ENCODE data around the gene CDYL2. TPM values are rescaled to one million over a fixed set of nuclear protein-coding genes. Genes with fewer than 3 reads are reported as not detected.

The CDYL2 gene
- total RNA-seq, 4 donors from 2014 or later = 0.83 to 6.5 (median 3.6) TPM

DNA sequence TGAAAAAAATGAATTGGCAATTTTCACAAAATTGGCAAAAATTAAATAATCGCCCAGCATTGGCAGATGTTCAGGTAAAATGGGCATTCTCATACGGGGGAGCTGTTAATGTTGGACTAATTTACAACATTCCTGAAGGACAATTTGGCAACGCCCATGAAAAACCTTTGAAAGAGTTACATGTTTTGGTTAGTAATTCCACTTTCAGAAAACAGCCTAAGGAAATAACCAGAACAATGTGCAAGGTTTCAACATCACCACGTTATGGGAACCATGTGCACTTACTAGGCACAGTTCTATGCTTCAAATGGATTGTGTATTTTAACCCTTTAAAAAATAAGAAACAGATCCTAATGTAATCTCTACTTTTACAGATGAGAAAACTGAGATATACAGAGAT, 62.7 kb downstream of the CDYL2 start:
- no peak for TF ChIP-seq POLR2A (IDR thresholded peaks at IDR 0.05; ENCODE audit: low read depth)
- TF ChIP-seq POLR2AphosphoS5 (IDR thresholded peaks at IDR 0.05) = no peak
- no peak for TF ChIP-seq EP300 (IDR thresholded peaks at IDR 0.05)
- TF ChIP-seq, protein P1, sequence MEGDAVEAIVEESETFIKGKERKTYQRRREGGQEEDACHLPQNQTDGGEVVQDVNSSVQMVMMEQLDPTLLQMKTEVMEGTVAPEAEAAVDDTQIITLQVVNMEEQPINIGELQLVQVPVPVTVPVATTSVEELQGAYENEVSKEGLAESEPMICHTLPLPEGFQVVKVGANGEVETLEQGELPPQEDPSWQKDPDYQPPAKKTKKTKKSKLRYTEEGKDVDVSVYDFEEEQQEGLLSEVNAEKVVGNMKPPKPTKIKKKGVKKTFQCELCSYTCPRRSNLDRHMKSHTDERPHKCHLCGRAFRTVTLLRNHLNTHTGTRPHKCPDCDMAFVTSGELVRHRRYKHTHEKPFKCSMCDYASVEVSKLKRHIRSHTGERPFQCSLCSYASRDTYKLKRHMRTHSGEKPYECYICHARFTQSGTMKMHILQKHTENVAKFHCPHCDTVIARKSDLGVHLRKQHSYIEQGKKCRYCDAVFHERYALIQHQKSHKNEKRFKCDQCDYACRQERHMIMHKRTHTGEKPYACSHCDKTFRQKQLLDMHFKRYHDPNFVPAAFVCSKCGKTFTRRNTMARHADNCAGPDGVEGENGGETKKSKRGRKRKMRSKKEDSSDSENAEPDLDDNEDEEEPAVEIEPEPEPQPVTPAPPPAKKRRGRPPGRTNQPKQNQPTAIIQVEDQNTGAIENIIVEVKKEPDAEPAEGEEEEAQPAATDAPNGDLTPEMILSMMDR (IDR thresholded peaks at IDR 0.05) = no peak
- Histone ChIP-seq H3K4me1 (no peaks in the 10 kb centered on the region), H3K36me3 (no peaks in the 10 kb centered on the region), H3K9me3 (peaks cover 0 to 11% (median 6%) of the 10 kb centered on the region in 4 donors), H3K4me3 (no peak overlapping the region), H3K27ac (replicated peaks in 1 of 4) (no peak overlapping the region), H3K27me3 (no peaks in the 10 kb centered on the region)
- no peak for DNase-seq (ENCODE audit: extremely low spot score)
- 72% methylated on average over 4 of the region's 4 CpGs for WGBS
- intact Hi-C loops (cut with DNase I) = no loop called here

DNA sequence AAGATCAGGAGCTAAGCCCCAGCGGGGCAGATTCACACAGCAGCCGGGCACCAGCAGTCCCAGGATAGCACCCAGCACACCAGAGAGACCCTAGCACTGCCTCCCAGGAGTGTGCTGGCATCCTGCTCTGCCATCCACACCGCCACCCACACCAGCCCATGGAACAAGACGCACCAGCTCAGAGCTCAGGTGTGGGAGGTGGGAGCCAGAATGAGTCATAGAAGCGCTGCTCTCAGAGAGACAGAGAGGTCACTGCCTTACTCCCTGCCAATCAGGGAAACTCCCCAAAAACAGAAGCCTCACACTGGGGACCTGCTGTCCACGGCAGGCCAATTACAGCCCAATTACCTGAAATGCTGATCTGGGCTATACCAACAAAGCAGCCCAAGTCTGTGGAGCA, 64.9 kb downstream of the CDYL2 start:
- intact Hi-C loops (cut with DNase I) = no loop called here
- H3K4me1 ChIP-seq = no peaks in the 10 kb centered on the region
- no peaks in the 10 kb centered on the region for H3K36me3 ChIP-seq
- DNase-seq (ENCODE audit: extremely low spot score) = no peak
- TF ChIP-seq, protein P1 (IDR thresholded peaks at IDR 0.05) = no peak
- no peak for TF ChIP-seq POLR2AphosphoS5 (IDR thresholded peaks at IDR 0.05)
- TF ChIP-seq POLR2A (IDR thresholded peaks at IDR 0.05; ENCODE audit: low read depth) = no peak
- no peak for TF ChIP-seq EP300 (IDR thresholded peaks at IDR 0.05)
- no peak overlapping the region for H3K27ac ChIP-seq (replicated peaks in 1 of 4)
- peaks cover 0 to 11% (median 6%) of the 10 kb centered on the region in 4 donors for H3K9me3 ChIP-seq
- WGBS = 89% methylated on average over 6 of the region's 6 CpGs
- no peak overlapping the region for H3K4me3 ChIP-seq
- no peaks in the 10 kb centered on the region for H3K27me3 ChIP-seq

DNA sequence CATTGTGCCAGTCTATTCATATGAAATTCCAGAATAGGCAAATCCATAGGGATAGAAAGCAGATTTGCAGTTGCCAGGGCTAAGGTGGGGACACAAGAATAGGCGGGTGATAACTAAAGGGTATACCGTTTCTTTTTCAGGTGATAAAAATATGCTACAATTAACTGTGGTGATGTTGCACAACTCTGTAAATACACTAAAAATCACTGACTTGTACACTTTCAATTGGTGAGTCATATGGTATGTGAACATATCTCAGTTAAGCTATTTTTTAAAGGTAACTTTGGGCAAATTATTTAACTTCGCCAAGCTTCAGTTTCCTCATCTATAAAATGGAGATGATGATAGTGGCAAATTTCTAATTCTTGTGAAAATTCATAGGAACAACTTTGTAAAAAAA, 65.9 kb downstream of the CDYL2 start:
- Histone ChIP-seq H3K9me3 (peaks cover 0 to 11% (median 6%) of the 10 kb centered on the region in 4 donors), H3K4me1 (no peaks in the 10 kb centered on the region), H3K4me3 (no peak overlapping the region), H3K36me3 (no peaks in the 10 kb centered on the region), H3K27me3 (no peaks in the 10 kb centered on the region), H3K27ac (replicated peaks in 1 of 4) (no peak overlapping the region)
- DNase-seq (ENCODE audit: extremely low spot score) = no peak
- TF ChIP-seq, protein P1 (IDR thresholded peaks at IDR 0.05) = no peak
- TF ChIP-seq EP300 (IDR thresholded peaks at IDR 0.05) (no peak), POLR2A (IDR thresholded peaks at IDR 0.05; ENCODE audit: low read depth) (no peak), POLR2AphosphoS5 (IDR thresholded peaks at IDR 0.05) (no peak)
- intact Hi-C loops (cut with DNase I) = no loop called here
- WGBS = 90% methylated on average over 3 of the region's 3 CpGs

DNA sequence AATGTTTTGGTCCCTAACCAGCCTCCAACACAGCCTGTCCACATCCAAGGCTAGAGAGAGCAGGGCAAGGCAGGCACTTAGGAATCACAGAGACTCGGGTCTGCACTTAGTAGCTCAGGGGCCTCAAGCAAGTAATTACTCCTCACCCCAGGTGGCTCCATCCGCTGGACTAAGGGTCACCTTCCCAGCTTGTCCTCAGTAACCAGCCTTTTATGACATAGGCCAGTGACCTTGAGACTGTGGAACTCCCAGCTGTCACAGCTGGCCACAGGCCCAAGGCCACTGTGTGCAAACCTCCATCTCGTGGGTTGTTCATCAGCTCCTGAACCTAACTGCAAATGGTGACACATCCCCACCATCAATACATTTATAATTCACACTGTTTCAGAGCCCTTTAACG, 68.6 kb downstream of the CDYL2 start:
- DNase-seq (ENCODE audit: extremely low spot score) = no peak
- WGBS = 61% methylated on average over 2 of the region's 4 CpGs
- H3K36me3 ChIP-seq = no peaks in the 10 kb centered on the region
- H3K9me3 ChIP-seq = peaks cover 0 to 20% (median 10%) of the 10 kb centered on the region in 4 donors
- H3K4me3 ChIP-seq = no peak overlapping the region
- no peak overlapping the region for H3K27ac ChIP-seq (replicated peaks in 1 of 4)
- intact Hi-C loops (cut with DNase I) = no loop called here
- H3K4me1 ChIP-seq = no peaks in the 10 kb centered on the region
- H3K27me3 ChIP-seq = no peaks in the 10 kb centered on the region
- TF ChIP-seq POLR2AphosphoS5 (IDR thresholded peaks at IDR 0.05) = no peak
- TF ChIP-seq POLR2A (IDR thresholded peaks at IDR 0.05; ENCODE audit: low read depth) = no peak
- TF ChIP-seq, protein P1 (IDR thresholded peaks at IDR 0.05) = no peak
- no peak for TF ChIP-seq EP300 (IDR thresholded peaks at IDR 0.05)

DNA sequence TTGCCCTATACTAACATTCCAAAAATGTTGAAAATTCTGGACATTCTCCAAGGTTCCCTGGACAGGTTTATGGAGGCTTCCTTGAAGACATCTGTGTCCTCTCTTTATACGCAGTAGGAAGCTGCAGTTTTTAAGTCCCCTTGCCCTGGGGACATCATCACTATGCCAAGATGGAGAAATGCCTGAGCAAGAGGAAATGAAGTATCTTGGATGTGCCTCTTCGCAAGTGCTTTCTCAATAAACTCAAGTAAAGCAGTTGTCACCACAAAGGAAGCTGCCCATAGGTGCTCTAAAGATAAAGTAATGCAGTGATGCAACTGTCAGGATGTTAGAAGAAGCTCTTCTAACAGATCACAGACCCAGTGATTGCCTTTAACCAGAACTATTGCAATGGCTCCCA, 71.0 kb downstream of the CDYL2 start:
- no peaks in the 10 kb centered on the region for H3K36me3 ChIP-seq
- no peaks in the 10 kb centered on the region for H3K27me3 ChIP-seq
- no peak for TF ChIP-seq POLR2A (IDR thresholded peaks at IDR 0.05; ENCODE audit: low read depth)
- TF ChIP-seq POLR2AphosphoS5 (IDR thresholded peaks at IDR 0.05) = no peak
- TF ChIP-seq, protein P1 (IDR thresholded peaks at IDR 0.05) = no peak
- TF ChIP-seq EP300 (IDR thresholded peaks at IDR 0.05) = no peak
- peak; percentile 62 for DNase-seq (ENCODE audit: extremely low spot score)
- H3K9me3 ChIP-seq = peaks cover 0 to 10% (median 4%) of the 10 kb centered on the region in 4 donors
- intact Hi-C loops (cut with DNase I) = no loop called here
- 33% methylated on average over 2 of the region's 2 CpGs for WGBS
- no peak overlapping the region for H3K27ac ChIP-seq (replicated peaks in 1 of 4)
- H3K4me1 ChIP-seq = no peaks in the 10 kb centered on the region
- H3K4me3 ChIP-seq = no peak overlapping the region
